Tibial nerve (tissue), 4 donors: ENCODE data around the gene TBC1D5.
"Not testable (repeated sequence)": the region's sequence is repeated elsewhere in the genome, so short reads cannot be mapped to it uniquely, and the experiment has no call there.

Source experiments
- EP300 ChIP-seq, 2 donors: sonication (generic); formaldehyde crosslinking; IDR thresholded peaks; one replicate each; pipeline ENCODE4 v1.6.1; 2017; ENCODE audit warnings: antibody characterized with exemption in 2 of 2, mild to moderate bottlenecking in 1 of 2
- POLR2A ChIP-seq, 2 donors: fragments of 450-650 bp; IDR thresholded peaks; one replicate each; pipeline ENCODE4 v1.6.1; 2017; ENCODE audit warnings: antibody characterized with exemption in 2 of 2, mild to moderate bottlenecking in 2 of 2, moderate library complexity in 2 of 2
- TF ChIP-seq, protein P1 (sequence below), 5 experiments: fragments of 200-600 bp in 3 of 5; fragments of 450-650 bp in 2 of 5; sonication (generic) in 3 of 5; IDR thresholded peaks; one replicate each; pipeline ENCODE4 v1.5.1; 2016 to 2019; ENCODE audit warnings: antibody characterized with exemption in 5 of 5, mild to moderate bottlenecking in 3 of 5, moderate library complexity in 2 of 5

DNA sequence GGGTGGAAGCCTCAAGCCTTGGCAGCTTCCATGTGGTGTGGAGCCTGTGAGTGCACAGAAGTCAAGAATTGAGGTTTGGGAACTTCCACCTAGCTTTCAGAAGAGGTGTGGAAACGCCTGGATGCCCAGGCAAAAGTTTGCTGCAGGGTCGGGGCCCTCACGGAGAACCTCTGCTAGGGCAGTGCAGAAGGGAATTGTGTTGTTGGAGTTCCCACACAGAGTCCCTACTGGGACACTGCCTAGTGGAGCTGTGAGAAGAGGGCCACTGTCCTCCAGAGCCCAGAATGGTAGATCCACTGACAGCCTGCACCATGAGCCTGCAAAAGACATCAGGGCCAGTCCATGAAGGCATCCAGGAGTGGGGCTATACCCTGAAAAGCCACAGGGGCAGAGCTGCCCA, 613.8 kb downstream of the TBC1D5 start:
- TF ChIP-seq, protein P1, sequence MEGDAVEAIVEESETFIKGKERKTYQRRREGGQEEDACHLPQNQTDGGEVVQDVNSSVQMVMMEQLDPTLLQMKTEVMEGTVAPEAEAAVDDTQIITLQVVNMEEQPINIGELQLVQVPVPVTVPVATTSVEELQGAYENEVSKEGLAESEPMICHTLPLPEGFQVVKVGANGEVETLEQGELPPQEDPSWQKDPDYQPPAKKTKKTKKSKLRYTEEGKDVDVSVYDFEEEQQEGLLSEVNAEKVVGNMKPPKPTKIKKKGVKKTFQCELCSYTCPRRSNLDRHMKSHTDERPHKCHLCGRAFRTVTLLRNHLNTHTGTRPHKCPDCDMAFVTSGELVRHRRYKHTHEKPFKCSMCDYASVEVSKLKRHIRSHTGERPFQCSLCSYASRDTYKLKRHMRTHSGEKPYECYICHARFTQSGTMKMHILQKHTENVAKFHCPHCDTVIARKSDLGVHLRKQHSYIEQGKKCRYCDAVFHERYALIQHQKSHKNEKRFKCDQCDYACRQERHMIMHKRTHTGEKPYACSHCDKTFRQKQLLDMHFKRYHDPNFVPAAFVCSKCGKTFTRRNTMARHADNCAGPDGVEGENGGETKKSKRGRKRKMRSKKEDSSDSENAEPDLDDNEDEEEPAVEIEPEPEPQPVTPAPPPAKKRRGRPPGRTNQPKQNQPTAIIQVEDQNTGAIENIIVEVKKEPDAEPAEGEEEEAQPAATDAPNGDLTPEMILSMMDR (IDR thresholded peaks at IDR 0.05) = not testable (repeated sequence)
- TF ChIP-seq POLR2A, EP300 (IDR thresholded peaks at IDR 0.05): not testable (repeated sequence)
